DMS53 treated with DMSO at 0.1 percent for 48 hours (cell line): ENCODE data around the gene SCAI.
"Not testable (repeated sequence)": the region's sequence is repeated elsewhere in the genome, so short reads cannot be mapped to it uniquely, and the experiment has no call there.

ENCODE experiments used
- DNase-seq: peaks from one replicate; lab custom pipeline; 2025; ENCODE audit not compliant: unreplicated experiment; lab: John Stamatoyannopoulos, UW

SCAI gene

DNA sequence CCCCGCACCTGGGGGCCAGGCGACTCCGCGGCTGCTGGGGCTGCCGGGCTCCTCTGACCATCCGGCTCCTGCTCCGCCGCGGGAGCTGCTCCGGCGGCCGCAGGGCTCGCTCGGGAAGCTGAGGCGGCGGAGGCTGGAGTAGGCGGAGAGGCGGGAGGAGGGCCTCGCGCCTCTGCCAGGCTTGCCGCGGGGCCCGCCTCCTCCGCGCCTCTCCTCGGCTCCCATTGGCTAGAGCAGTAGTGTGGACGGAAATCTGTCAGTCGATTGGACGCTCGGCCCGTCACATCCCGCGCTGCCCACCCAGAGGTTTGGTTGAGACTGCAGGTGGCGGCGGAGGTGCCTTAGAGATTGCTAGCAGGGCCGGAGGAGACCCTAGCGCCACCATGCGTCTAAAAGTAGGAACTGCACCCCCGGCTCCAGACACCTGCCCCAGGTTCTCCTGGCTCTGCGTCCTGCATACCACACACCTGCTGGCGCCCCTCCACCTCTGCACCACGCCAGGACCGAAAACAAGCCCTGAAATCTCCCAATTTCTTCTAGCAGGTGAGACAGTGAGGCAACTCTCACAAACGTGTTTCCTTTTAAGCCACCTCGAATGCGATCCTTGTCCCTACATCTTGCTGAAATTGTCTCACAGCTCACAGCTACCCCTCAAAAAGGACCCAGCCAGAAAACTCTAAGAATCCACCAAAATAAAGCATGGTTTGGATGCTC is at the start of gene SCAI:
TSS of gene SCAI (minus strand) at position 152 of the 714 bp plus-strand sequence. CDS start at position 61, 91 bp downstream.
- peak; percentile 99 for DNase-seq

DNA sequence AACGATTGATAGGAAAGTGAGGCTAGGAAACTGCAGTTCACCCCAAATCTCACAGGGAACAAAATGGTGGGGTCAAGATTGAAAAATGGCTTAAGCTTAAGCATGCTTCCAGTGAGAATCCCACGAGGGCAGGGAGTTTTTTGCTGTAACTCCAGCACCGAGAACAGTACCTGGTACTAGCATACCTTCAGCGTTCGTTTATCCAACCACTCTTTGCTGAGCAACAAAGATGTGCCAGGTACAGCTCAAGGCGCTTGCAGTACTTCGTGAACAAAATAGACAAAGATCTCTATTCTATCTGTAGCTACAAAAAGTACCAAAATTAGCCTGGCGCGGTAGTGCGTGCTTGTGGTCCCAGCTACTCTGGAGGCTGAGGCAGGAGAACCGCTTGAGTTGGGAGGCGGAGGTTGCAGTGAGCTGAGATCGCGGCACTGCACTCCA is 47.1 kb upstream of the SCAI start:
- no peak for DNase-seq

DNA sequence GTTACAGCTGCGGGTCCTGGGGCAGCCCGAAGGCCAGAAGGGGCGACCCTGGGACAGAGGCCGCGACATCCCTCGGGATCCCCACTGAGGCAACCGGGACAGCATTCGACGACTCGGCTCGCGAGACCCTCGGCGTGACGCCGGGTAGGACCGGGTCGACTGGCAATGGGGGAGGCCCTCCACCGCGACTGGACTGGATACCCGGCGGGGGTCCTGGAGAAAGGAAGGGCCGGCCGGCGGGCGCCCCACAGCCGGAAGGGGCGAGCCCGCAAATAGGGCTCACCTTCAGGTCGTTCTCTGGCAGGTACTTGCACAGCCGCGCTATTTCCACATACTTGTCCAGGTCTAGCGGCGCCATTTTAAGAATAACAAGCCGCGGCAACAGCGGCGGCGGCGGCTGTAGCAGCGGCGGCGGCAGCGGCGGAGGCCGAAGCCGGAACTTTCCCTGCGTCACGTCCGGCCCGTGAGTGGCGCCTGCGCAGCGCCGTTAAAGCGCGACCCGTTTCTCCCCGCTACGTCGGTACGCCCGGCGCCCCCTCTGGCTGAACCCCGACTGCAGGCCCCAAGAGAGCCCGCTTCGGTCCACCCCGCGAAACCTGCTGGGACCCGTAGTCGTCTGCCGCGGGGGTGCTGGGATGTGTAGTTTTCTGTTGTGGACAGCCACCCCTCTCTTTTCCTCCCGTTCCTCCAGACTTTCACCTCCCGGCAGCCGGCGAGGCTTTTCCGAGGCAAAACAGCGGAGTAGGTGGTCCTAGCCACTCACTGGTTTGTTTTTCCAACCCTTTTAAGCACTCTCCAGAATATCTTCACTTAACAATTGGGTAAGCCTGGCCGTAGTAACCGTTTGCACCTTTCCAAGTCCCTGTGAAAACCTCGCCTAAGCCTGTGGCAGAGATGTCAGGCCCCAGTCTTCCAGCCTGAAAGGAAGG is 46.3 kb upstream of the SCAI start, which contains the start of gene PPP6C:
TSS of gene PPP6C (minus strand) at position 443 of the 929 bp plus-strand sequence. CDS start at position 358, 85 bp downstream.
- peak; percentile 90 for DNase-seq

DNA sequence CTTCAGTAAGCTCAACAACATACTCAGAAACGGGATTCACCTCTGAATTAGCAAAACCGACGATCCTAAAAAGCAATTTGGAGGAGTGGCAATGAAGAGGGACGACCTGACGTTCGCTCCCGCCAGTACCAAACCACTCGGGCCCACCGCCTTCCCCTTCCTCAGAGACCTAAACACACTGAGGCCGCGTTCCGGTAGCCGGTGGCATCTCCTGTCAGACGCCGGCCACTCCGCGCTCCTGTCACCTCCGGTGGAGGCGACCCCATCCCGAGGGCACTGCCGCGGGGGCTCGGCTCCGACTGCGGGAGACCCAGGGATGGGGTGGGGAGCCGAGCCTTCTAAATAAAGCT is 45.7 kb upstream of the SCAI start:
- DNase-seq, result no peak

DNA sequence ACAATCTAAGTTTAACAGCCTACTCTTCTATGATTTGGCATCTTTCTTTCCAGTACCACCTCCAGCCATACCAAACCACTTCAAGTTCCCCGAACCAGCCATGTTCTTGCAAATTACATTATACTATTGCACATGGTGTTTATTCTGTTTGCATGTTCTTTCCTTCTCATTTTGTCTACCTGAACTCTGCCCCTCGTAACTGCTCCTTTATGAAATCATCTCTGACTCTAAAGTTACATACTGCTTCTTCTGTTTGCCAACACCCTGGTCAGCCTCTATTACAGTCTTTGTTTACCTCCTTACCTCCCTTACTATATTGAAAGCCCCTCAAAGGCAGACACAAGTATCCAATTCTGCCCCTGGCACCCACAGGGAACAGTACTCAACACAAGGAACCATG is 40.2 kb upstream of the SCAI start:
- DNase-seq, result no peak

DNA sequence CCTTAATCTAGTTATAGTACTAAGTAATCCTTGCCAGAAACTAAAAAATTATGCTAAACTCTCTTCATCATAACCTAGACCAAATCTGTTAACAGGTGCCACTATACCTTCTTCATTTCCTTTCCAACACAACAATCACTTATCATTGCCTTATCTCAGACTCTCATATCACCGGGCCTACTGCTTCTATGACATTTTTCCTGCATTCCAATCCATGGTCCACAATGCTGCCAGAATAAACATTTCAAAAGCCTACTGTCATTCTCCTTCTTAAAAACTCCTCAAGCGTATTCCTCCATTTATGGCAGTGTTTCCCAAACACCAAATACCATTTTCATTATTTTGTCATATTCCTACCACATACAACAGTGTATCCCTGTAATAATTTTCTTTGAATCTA is 39.7 kb upstream of the SCAI start:
- DNase-seq, result no peak

DNA sequence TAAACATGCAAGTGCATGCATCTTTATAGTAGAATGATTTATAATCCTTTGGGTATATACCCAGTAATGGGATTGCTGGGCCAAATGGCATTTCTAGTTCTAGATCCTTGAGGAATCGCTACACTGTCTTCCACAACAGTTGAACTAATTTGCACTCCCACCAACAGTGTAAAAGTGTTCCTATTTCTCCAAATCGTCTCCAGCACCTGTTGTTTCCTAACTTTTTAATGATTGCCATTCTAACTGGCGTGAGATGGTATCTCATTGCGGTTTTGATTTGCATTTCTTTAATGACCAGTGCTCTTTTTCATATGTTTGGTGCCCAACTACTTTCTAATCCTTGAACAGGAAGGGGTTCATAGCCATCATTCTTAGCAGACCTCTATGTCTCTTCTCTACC is 38.4 kb upstream of the SCAI start:
- DNase-seq, result not testable (repeated sequence)

DNA sequence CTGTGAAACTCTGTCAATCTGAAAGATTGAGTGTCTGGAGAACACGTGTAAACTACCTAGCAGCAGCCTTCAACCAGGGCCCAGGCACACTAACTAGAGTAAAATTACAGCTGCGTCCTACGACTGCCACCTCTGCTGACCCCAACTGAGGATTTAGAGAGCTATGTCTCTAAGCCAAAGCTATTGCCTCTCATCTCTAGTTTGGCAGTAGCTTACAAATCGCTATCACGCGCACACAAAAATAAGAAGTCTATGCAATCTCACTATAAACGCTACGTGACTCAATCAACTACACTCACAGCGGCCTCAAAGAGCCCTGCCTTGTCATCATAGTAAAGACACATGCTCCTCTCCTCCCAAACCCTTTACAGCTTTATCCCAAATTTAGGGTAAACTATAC is 37.5 kb upstream of the SCAI start:
- no peak for DNase-seq

DNA sequence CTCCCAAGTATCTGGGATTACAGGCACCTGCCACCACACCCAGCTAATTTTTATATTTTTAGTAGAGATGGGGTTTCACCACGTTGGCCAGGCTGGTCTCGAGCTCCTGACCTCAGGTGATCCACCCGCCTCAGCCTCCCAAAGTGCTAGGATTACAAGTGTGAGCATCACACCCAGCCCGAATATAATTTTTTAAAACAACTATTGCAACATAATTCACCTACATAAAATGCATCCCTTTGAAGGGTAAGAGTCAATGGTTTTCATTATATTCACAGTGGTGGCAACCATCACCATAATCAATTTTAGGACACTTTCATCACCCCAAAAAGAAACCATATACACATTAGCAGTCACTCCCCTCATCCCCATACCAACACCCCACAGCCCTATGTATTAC is 36.4 kb upstream of the SCAI start:
- DNase-seq, result not testable (repeated sequence)

DNA sequence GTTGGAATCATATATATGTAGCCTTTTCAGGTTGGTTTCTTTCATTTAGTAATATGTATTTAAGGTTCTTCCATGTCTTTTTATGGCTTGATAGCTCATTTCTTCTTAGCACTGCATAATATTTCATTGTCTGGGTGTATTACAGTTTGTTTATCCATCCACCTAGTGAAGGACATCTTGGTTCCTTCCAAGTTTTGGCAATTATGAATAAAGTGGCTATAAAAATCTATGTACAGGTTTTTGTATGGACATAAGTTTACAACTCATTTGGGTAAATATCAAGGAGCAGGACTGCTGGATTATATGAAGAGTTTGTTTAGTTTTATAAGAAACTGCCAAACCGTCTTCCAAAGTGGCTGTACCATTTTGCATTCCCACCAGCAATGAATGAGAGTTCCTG is 34.6 kb upstream of the SCAI start:
- DNase-seq, result no peak

DNA sequence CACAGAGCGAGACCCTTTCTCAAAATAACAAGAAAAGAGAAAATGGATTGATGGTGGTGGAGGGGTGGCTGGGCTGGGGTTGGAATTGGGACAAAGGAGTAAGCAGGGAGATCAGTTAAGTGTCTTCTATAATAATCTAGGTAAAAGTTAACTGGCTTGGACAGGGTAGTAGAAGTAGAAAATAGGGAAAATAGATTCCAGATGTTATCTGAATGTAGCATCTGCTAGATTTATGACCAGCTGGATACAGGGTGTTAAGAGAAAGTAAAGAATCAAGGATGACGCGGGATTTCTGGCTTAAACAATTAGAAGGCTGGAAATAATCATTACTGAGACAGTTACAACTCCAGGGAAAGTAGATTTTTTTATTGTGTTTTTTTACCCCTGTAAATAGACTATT is 33.3 kb upstream of the SCAI start:
- DNase-seq, result no peak

DNA sequence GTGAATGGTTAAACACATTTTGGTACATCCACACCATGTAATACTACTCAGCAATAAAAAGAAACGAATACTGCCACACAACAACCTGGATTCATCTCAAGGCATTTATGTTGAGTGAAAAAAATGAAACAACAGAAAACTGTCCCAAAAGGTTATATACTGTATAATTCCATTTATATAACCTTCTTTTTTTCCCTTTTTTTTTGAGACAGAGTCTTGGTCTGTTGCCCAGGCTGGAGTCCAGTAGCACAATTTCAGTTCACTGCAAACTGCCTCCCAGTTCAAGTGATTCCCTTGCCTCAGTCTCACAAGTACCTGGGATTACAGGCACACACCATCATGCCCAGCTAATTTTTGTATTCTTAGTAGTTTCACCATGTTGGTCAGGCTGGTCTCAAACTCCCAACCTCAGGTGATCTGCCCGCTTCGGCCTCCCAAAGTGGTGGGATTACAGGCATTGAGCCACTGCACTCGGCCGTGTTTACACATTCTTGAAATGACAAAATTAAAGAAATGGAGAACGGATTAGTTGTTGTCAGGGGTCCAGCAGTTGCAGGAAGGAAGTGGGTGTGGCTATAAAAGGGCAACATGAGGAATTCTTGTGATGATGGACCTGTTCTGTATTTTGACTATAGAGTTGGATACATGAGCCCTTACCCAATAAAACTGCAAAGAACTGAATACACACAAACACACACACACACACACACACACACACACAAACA is 28.9 kb upstream of the SCAI start:
- no peak for DNase-seq

DNA sequence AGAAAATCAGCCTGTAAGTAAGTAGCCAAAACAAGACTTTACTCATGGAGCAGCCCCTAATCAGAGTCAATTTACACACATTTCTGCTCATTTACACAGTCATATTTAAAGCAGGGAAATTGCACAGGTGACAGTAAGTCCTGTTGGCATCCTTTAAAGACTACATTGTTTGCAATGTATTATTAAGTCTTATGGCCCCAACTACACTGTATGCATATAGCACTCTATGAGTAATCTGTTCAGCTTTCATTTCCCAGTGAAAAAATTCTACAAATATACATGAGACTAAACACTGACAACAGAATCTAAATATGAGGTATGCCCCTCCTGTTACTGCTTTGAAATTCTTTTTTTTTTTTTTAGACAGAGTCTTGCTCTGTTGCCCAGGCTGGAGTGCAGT is 26.6 kb upstream of the SCAI start:
- no peak for DNase-seq

DNA sequence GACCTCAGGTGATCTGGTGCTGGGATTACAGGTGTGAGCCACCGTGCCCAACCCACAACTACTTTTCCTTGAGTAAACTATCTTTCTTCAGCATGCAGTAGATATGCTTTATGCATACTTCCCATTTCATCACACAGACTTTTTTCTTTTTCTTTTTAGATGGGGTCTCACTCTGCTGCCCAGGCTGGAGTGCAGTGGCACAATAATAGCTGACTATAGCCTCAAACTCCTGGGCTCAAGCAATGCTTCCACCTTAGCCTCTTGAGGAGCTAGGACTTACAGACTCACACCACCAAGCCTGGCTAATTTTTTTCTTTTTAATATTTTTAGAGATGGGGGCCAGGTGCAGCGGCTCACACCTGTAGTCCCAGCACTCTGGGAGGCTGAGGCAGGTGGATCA is 23.4 kb upstream of the SCAI start:
- no peak for DNase-seq

DNA sequence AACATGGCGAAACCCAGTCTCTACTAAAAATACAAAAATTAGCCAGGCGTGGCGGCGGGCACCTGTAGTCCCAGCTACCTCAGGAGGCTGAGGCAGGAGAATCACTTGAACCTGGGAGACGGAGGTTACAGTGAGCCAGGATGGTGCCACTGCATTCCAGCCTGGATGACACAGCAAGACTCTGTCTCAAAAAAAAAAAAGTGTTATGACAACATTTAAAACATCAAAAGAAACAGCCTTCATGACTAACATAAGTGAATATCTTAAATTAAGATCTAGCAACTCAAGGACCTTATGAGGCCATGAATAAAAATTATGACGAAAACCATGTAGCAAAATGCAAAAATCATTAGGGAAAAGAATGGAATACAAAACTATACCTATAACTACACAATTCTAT is 19.6 kb upstream of the SCAI start:
- DNase-seq, result not testable (repeated sequence)

DNA sequence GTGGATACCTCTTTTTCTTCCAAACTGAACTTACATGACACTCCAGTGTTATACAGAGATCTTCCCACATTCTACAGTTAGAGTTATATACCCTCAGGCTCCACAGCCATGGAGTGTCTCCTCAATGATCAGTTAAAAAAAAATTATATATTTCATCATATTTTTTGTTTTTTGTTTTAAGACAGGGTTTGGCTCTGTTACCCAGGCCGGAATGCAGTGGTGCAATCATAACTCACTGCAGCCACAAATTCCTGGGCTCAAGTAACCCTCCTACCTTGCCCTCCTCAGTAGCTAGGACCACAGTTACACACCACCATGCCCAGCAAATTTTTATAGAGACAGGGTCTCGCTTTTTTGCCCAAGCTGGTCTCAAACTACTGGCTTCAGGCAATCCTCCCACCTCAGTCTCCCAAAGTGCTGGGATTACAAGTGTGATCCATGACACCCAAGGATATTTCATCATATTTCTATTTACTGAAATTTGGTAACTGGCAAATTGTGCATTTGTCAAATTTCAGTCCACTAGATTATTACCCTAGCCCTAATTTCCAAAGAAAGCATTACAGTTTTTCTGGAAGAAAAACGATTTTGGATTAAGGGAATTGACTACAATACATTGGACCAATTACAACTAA is 18.1 kb upstream of the SCAI start:
- no peak for DNase-seq

DNA sequence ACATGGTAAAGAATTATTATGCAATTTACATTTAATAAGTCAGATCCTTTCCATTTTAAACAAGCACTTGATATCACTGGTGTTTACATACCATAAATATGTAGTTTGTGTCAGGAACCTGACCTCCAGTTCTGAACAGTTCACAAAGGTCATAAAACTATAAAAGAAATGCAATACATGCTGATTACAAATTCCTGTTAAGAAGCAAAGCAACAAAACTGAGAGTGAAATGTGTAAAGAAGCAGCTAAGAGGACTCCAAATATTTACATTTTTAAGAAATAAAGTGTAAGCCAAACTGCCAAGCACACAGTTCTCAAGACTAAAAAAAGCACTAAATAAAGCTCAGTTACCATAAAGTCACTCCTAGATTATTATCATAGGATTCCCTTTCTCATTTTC is 17.4 kb upstream of the SCAI start:
- no peak for DNase-seq

DNA sequence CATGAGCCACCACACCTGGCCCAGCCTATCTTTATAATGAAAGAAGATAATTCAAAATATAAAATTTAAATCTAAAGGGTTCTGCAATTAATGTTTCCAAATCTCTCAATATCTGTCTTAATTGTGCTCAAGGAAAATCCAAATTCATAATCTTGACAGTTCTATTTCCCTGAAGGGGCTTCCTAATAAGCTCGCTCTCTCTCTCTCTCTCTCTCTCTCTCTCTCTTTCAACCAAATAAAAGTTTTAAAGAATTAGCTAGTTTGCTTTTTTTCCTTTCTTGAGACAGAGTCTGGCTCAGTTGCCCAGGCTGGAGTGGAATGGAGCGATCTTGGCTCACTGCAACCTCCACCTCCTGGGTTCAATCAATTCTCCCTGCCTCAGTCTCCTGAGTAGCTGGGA is 13.2 kb upstream of the SCAI start:
- no peak for DNase-seq

DNA sequence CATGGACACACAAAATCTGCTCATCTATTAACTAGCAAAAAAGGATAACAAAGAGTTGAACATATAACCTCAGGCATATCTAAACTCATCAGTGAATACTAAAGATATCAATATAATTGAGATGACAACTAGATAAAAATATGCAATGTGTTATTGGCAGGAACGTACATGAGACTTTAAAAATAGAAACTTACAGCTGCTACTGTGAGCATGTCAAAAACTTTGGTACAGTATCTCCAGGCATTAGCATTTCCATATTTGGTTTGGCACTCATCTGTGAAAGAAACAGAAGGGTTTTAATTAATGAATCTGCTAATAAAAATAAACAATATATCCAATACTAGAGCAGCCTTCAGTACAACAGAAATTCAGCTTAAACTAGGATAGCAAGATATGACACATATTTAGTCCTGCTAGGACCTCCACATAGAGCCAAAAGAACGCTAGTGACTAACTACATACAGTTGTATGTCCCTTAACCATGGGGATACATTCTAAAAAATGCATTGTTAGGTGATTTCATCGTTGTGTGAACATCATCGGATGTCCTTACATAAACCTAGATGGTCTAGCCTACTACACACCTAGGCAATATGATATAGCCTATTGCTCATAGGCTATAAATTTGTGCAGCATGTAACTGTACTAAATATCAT is 10.5 kb upstream of the SCAI start:
- DNase-seq, result no peak

DNA sequence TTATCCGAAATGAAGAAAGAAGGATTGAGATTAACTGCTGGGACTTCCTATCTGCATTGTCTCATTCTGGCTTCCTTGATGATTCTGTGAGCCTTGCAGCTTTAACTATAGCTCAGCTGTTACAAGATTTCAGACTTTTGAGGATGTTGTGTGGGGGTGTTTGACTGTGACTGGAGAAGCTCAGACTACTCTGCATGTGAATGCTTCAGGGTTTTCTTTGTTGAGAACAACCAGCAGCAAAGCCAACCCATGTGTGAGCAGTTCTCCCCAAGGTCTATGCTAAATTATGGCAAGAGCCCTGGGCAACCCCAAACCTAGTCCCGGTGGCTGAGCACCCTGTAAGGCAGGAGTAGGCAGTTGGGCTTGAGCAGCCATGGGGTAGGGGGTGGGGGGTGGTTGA is 8.4 kb upstream of the SCAI start:
- no peak for DNase-seq
